OCI-LY3 (cell line): ENCODE results near the gene SHANK2.

Experiments used
- H2AFZ ChIP-seq: fragments of 200-600, 300-600 bp; shearing (Covaris generic); 2 replicates; pipeline ENCODE4 v1.6.0; 2014; ENCODE audit warnings: antibody characterized with exemption, low read depth, low read length
- H3K27ac ChIP-seq: fragments of 200-600, 300-600 bp; sonication (generic); 2 replicates; pipeline ENCODE4 v1.5.1; 2014; ENCODE audit warnings: mild to moderate bottlenecking, low read length, moderate library complexity, mixed read lengths
- H3K27me3 ChIP-seq: fragments of 200-600, 300-600 bp; sonication (generic); 2 replicates; pipeline ENCODE4 v1.6.1; 2014; ENCODE audit warnings: low read depth, low read length, mixed read lengths
- H3K36me3 ChIP-seq: fragments of 200-600, 300-600 bp; sonication (generic); replicated peaks from 2 replicates; pipeline ENCODE3; 2014; ENCODE audit warnings: low read depth, low read length, mixed read lengths
- H3K4me1 ChIP-seq: fragments of 300-600, 200-600 bp; sonication (generic); 2 replicates; pipeline ENCODE4 v1.6.1; 2014; ENCODE audit warnings: low read length, mixed read lengths
- H3K4me2 ChIP-seq: fragments of 200-600, 300-600 bp; sonication (generic); 2 replicates; pipeline ENCODE4 v1.6.1; 2014; ENCODE audit warnings: low read length, mixed read lengths
- H3K4me3 ChIP-seq: fragments of 300-600, 200-600 bp; sonication (generic); 2 replicates; pipeline ENCODE4 v1.5.1; 2014; ENCODE audit warnings: antibody characterized with exemption, mild to moderate bottlenecking, low read length, moderate library complexity
- H3K79me2 ChIP-seq: fragments of 300-600, 200-600 bp; shearing (Covaris generic); 2 replicates; pipeline ENCODE4 v1.6.1; 2014; ENCODE audit warnings: mild to moderate bottlenecking, low read length, mixed read lengths
- H3K9ac ChIP-seq: fragments of 300-600, 200-600 bp; shearing (Covaris generic); 2 replicates; pipeline ENCODE4 v1.6.0; 2014; ENCODE audit warnings: mild to moderate bottlenecking, low read length, moderate library complexity
- H3K9me3 ChIP-seq: fragments of 200-600, 300-600 bp; shearing (Covaris generic); 2 replicates; pipeline ENCODE4 v1.6.1; 2014; ENCODE audit warnings: low read length, mixed read lengths; ENCODE audit not compliant: insufficient read depth
- H4K20me1 ChIP-seq: fragments of 200-600, 300-600 bp; sonication (generic); 2 replicates; pipeline ENCODE4 v1.6.1; 2016; ENCODE audit warnings: low read length, mixed read lengths; ENCODE audit not compliant: insufficient read depth
- CTCF ChIP-seq: fragments of 200-600, 300-600 bp; sonication (generic); IDR thresholded peaks from 2 replicates; pipeline ENCODE4 v1.5.1; 2014; ENCODE audit warnings: antibody characterized with exemption, low read length, low read depth
- EZH2phosphoT487 ChIP-seq: fragments of 200-600 bp; shearing (Covaris generic); IDR thresholded peaks from 2 replicates; pipeline ENCODE4 v1.6.1; 2018; ENCODE audit warnings: antibody characterized with exemption, mixed run types, low read depth

Gene SHANK2

DNA sequence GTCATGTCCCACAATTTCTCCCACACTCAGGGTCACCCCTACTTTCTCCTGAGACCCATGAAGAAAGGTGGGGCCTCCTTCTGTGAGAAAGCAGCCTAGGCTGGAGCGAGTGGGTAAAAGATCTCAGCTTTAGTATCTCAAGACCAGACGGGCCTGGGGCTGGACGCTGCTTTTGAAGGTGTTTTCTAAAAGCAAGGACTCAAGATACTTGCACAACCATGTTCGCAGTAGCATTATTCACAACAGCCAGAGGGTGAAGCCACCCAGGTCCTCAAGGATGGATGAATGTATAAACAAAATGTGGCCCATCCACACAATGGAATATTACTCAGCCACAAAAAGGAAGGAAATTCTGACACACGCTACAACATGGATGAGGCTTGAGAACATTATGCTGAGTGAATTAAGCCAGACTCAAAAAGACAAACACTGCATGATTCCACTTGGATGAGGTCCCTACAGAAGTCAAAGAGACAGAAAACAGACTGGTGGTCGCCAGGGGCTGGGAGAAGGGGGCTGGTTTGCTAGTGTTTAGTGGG is 10.6 kb downstream of the SHANK2 start:
- TF ChIP-seq EZH2phosphoT487 (no peak), CTCF (no peak)
- H3K27ac ChIP-seq = no peak overlapping the region
- H3K4me3 ChIP-seq = no peak overlapping the region
- no peak overlapping the region for H2AFZ ChIP-seq
- no peaks in the 10 kb centered on the region for H4K20me1 ChIP-seq
- no peak overlapping the region for H3K4me2 ChIP-seq
- H3K9ac ChIP-seq = no peak overlapping the region
- H3K9me3 ChIP-seq = no peaks in the 10 kb centered on the region
- no peaks in the 10 kb centered on the region for H3K4me1 ChIP-seq
- no peaks in the 10 kb centered on the region for H3K36me3 ChIP-seq
- no peaks in the 10 kb centered on the region for H3K79me2 ChIP-seq
- H3K27me3 ChIP-seq = no peaks in the 10 kb centered on the region

DNA sequence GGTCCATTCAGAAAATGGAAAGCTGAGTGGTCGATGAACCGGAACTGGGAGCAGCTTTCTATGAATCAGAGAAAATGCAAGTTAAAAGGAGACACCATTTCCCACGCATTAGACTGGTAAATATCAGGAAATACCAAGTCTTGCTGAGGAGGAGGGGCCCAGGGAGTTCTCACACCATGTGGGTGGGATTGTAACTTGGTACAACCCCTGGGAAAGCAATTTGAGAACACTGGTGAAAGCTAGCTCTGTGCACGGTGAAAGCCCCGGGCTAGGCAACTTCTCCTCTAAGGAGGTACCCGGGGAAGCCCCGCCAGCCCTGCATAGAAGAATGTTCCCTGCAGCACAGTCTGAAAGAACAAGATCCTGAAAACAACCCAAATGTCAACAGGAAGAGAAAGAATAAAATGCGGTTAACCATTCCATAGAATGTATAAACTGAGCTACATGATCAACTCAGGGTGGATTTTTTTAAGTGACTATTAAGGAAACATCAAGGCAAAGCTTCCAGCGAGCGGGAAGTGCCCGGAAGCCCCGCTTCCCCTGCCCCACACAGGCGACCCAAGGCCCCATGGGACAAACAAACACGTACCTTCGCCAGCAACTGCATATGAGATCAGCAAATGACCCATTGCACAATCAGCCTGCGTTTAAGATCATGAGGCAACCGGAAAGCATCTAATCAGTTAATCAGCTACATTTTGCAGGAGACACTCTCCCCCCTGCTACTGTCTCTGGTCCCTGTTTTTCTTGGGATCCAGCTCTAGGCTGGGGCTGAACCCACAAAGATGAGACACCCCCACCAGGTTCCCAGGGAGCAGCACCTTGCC is 11.3 kb downstream of the SHANK2 start:
- H3K4me1 ChIP-seq = no peaks in the 10 kb centered on the region
- H4K20me1 ChIP-seq = no peaks in the 10 kb centered on the region
- no peaks in the 10 kb centered on the region for H3K79me2 ChIP-seq
- H2AFZ ChIP-seq = no peak overlapping the region
- no peak overlapping the region for H3K4me3 ChIP-seq
- TF ChIP-seq CTCF (no peak), EZH2phosphoT487 (no peak)
- no peak overlapping the region for H3K4me2 ChIP-seq
- H3K9ac ChIP-seq = no peak overlapping the region
- H3K27me3 ChIP-seq = no peaks in the 10 kb centered on the region
- H3K9me3 ChIP-seq = no peaks in the 10 kb centered on the region
- H3K27ac ChIP-seq = no peak overlapping the region
- H3K36me3 ChIP-seq = no peaks in the 10 kb centered on the region

GRCh38 chr11:71240061-71240690 is 12.2 kb downstream of the SHANK2 start:
- TF ChIP-seq EZH2phosphoT487 (no peak), CTCF (no peak)
- H2AFZ ChIP-seq = no peak overlapping the region
- H3K27ac ChIP-seq = no peak overlapping the region
- H4K20me1 ChIP-seq = no peaks in the 10 kb centered on the region
- H3K4me1 ChIP-seq = no peaks in the 10 kb centered on the region
- no peak overlapping the region for H3K4me3 ChIP-seq
- no peak overlapping the region for H3K4me2 ChIP-seq
- no peaks in the 10 kb centered on the region for H3K79me2 ChIP-seq
- no peak overlapping the region for H3K9ac ChIP-seq
- H3K27me3 ChIP-seq = no peaks in the 10 kb centered on the region
- no peaks in the 10 kb centered on the region for H3K36me3 ChIP-seq
- no peaks in the 10 kb centered on the region for H3K9me3 ChIP-seq

GRCh38 chr11:71239581-71239980 is 12.8 kb downstream of the SHANK2 start:
- TF ChIP-seq CTCF = no peak
- no peak for TF ChIP-seq EZH2phosphoT487
- Histone ChIP-seq H2AFZ (no peak overlapping the region), H3K9ac (no peak overlapping the region), H3K4me3 (no peak overlapping the region), H3K4me1 (no peaks in the 10 kb centered on the region), H3K79me2 (no peaks in the 10 kb centered on the region), H3K27me3 (no peaks in the 10 kb centered on the region), H3K27ac (no peak overlapping the region), H3K9me3 (no peaks in the 10 kb centered on the region), H3K4me2 (no peak overlapping the region), H4K20me1 (no peaks in the 10 kb centered on the region), H3K36me3 (no peaks in the 10 kb centered on the region)
